Measurements from ENCODE around the gene MARF1. TPM values are rescaled to one million over a fixed set of nuclear protein-coding genes. Genes with fewer than 3 reads are reported as not detected.

Gene MARF1
- total and polyA plus RNA-seq, 4 donors, result 7.0 to 19.8 (median 12.6) TPM

DNA sequence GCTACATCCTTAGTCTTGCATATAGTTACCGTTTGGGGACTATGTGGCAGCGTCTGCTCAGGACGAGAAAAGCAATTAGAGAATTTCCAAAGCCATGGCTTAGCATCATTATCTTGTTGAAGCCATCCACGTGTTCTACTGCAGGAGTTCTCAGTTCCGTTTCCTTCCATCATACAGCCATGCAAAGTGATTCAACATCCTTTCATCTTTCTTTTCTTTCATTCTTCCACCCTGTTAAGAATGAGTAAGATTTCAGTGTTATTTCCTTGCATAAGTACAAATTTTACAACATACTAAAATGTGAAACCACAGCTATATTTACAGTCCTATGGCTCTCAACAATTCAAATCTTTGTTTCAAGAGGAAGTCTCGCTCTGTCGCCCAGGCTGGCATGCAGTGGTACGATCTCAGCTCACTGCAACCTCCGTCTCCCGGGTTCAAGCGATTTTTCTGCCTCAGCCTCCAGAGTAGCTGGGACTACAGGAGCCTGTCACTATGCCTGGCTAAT is 3.8 kb downstream of the MARF1 start:
- whole genome bisulfite sequencing, result 90% methylated on average over 11 of the region's 11 CpGs
- DNase-seq (ENCODE audit: low spot score), result no peak
- TF ChIP-seq YY1 (IDR thresholded peaks at IDR 0.05) (no peak), NR2F2 (IDR thresholded peaks at IDR 0.05) (no peak), TAF1 (conservative IDR thresholded peaks at IDR 0.05) (no peak), JUND (IDR thresholded peaks at IDR 0.05) (no peak), FOXA1 (IDR thresholded peaks at IDR 0.05) (no peak)
- TF ChIP-seq, protein P1, sequence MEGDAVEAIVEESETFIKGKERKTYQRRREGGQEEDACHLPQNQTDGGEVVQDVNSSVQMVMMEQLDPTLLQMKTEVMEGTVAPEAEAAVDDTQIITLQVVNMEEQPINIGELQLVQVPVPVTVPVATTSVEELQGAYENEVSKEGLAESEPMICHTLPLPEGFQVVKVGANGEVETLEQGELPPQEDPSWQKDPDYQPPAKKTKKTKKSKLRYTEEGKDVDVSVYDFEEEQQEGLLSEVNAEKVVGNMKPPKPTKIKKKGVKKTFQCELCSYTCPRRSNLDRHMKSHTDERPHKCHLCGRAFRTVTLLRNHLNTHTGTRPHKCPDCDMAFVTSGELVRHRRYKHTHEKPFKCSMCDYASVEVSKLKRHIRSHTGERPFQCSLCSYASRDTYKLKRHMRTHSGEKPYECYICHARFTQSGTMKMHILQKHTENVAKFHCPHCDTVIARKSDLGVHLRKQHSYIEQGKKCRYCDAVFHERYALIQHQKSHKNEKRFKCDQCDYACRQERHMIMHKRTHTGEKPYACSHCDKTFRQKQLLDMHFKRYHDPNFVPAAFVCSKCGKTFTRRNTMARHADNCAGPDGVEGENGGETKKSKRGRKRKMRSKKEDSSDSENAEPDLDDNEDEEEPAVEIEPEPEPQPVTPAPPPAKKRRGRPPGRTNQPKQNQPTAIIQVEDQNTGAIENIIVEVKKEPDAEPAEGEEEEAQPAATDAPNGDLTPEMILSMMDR (IDR thresholded peaks at IDR 0.05; ENCODE audit: low read depth, low read length, missing input control), result no peak
- TF ChIP-seq, protein P2, sequence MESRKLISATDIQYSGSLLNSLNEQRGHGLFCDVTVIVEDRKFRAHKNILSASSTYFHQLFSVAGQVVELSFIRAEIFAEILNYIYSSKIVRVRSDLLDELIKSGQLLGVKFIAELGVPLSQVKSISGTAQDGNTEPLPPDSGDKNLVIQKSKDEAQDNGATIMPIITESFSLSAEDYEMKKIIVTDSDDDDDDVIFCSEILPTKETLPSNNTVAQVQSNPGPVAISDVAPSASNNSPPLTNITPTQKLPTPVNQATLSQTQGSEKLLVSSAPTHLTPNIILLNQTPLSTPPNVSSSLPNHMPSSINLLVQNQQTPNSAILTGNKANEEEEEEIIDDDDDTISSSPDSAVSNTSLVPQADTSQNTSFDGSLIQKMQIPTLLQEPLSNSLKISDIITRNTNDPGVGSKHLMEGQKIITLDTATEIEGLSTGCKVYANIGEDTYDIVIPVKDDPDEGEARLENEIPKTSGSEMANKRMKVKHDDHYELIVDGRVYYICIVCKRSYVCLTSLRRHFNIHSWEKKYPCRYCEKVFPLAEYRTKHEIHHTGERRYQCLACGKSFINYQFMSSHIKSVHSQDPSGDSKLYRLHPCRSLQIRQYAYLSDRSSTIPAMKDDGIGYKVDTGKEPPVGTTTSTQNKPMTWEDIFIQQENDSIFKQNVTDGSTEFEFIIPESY (IDR thresholded peaks at IDR 0.05), result no peak
- TF ChIP-seq, protein P3, sequence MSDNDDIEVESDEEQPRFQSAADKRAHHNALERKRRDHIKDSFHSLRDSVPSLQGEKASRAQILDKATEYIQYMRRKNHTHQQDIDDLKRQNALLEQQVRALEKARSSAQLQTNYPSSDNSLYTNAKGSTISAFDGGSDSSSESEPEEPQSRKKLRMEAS (IDR thresholded peaks at IDR 0.05), result no peak
- H3K4me1 ChIP-seq (ENCODE audit: control insufficient read depth in 4 of 4, insufficient read depth in 4 of 4, low read length in 3 of 4), result peaks cover 13 to 30% (median 16%) of the 10 kb centered on the region in 4 donors
- H3K27ac ChIP-seq (ENCODE audit: low read depth in 1 of 2, low read length in 2 of 2), result no peak overlapping the region
- H3K9me3 ChIP-seq (ENCODE audit: control insufficient read depth in 4 of 4, low read length in 3 of 4), result no peaks in the 10 kb centered on the region
- H3K36me3 ChIP-seq (ENCODE audit: control insufficient read depth in 4 of 4, insufficient read depth in 3 of 4, low read depth in 1 of 4, low read length in 3 of 4), result peaks cover 8 to 45% (median 39%) of the 10 kb centered on the region in 4 donors
- no peak overlapping the region for H3K4me3 ChIP-seq (ENCODE audit: low read depth in 1 of 3, low read length in 3 of 3)
- H3K27me3 ChIP-seq (ENCODE audit: control insufficient read depth in 4 of 4, insufficient read depth in 4 of 4, low read length in 3 of 4), result no peaks in the 10 kb centered on the region
- H3K9ac ChIP-seq (ENCODE audit: low read depth in 1 of 2, low read length in 2 of 2), result no peak overlapping the region

DNA sequence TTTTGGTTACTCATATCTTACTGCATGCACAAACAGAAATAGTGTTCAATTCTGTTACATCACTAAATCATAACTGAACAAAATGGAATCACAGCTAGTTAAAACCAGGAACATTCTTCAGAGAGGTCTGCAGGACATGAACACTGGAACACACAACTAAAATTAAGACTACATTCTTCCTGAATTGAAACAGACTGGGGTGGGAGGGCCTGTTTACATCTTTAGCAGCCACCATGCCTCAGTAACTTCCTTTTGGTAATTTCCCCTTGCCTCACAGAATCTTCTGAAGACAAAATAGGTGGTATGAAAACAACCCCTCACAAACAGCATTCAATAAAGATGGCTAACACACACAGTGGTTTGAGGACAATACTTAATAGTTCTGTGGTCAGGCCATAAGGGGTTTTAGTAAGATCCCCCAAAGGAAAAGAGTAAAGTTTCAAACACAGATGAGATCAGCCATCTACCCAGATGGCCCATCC is 6.5 kb downstream of the MARF1 start:
- Histone ChIP-seq H3K4me3 (ENCODE audit: low read depth in 1 of 3, low read length in 3 of 3) (no peak overlapping the region), H3K36me3 (ENCODE audit: control insufficient read depth in 4 of 4, insufficient read depth in 3 of 4, low read depth in 1 of 4, low read length in 3 of 4) (peaks cover 12 to 61% (median 51%) of the 10 kb centered on the region in 4 donors), H3K4me1 (ENCODE audit: control insufficient read depth in 4 of 4, insufficient read depth in 4 of 4, low read length in 3 of 4) (peaks cover 0 to 12% (median 8%) of the 10 kb centered on the region in 4 donors), H3K9me3 (ENCODE audit: control insufficient read depth in 4 of 4, low read length in 3 of 4) (no peaks in the 10 kb centered on the region), H3K9ac (ENCODE audit: low read depth in 1 of 2, low read length in 2 of 2) (no peak overlapping the region), H3K27me3 (ENCODE audit: control insufficient read depth in 4 of 4, insufficient read depth in 4 of 4, low read length in 3 of 4) (no peaks in the 10 kb centered on the region), H3K27ac (ENCODE audit: low read depth in 1 of 2, low read length in 2 of 2) (no peak overlapping the region)
- TF ChIP-seq, protein P4, sequence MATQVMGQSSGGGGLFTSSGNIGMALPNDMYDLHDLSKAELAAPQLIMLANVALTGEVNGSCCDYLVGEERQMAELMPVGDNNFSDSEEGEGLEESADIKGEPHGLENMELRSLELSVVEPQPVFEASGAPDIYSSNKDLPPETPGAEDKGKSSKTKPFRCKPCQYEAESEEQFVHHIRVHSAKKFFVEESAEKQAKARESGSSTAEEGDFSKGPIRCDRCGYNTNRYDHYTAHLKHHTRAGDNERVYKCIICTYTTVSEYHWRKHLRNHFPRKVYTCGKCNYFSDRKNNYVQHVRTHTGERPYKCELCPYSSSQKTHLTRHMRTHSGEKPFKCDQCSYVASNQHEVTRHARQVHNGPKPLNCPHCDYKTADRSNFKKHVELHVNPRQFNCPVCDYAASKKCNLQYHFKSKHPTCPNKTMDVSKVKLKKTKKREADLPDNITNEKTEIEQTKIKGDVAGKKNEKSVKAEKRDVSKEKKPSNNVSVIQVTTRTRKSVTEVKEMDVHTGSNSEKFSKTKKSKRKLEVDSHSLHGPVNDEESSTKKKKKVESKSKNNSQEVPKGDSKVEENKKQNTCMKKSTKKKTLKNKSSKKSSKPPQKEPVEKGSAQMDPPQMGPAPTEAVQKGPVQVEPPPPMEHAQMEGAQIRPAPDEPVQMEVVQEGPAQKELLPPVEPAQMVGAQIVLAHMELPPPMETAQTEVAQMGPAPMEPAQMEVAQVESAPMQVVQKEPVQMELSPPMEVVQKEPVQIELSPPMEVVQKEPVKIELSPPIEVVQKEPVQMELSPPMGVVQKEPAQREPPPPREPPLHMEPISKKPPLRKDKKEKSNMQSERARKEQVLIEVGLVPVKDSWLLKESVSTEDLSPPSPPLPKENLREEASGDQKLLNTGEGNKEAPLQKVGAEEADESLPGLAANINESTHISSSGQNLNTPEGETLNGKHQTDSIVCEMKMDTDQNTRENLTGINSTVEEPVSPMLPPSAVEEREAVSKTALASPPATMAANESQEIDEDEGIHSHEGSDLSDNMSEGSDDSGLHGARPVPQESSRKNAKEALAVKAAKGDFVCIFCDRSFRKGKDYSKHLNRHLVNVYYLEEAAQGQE (IDR thresholded peaks at IDR 0.05), result no peak
- TF ChIP-seq HNF4A (conservative IDR thresholded peaks at IDR 0.05), result no peak
- TF ChIP-seq JUND (IDR thresholded peaks at IDR 0.05), result no peak
- TF ChIP-seq GABPA (IDR thresholded peaks at IDR 0.05 in 1 of 2, conservative IDR thresholded peaks at IDR 0.05 in 1 of 2), result no peak
- TF ChIP-seq RAD21 (IDR thresholded peaks at IDR 0.05), result no peak
- TF ChIP-seq FOXA2 (IDR thresholded peaks at IDR 0.05), result no peak
- TF ChIP-seq, protein P2 (IDR thresholded peaks at IDR 0.05), result no peak
- TF ChIP-seq YY1 (IDR thresholded peaks at IDR 0.05), result no peak
- no peak for TF ChIP-seq HNF4G (IDR thresholded peaks at IDR 0.05)
- TF ChIP-seq EGR1 (IDR thresholded peaks at IDR 0.05; ENCODE audit: low read depth in 2 of 2), result no peak
- TF ChIP-seq, protein P1 (IDR thresholded peaks at IDR 0.05; ENCODE audit: low read depth, low read length, missing input control), result no peak
- TF ChIP-seq, protein P3 (IDR thresholded peaks at IDR 0.05), result no peak
- no peak for TF ChIP-seq FOXA1 (IDR thresholded peaks at IDR 0.05)
- no peak for TF ChIP-seq SP1 (IDR thresholded peaks at IDR 0.05)
- no peak for TF ChIP-seq RXRA (IDR thresholded peaks at IDR 0.05)
- TF ChIP-seq TAF1 (conservative IDR thresholded peaks at IDR 0.05), result no peak
- no peak for TF ChIP-seq NR2F2 (IDR thresholded peaks at IDR 0.05)
- TF ChIP-seq, protein P5, sequence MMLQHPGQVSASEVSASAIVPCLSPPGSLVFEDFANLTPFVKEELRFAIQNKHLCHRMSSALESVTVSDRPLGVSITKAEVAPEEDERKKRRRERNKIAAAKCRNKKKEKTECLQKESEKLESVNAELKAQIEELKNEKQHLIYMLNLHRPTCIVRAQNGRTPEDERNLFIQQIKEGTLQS (IDR thresholded peaks at IDR 0.05), result no peak
- no peak for DNase-seq (ENCODE audit: low spot score)
